Measurements from ENCODE around the gene PPP1R12C.

Gene PPP1R12C

DNA sequence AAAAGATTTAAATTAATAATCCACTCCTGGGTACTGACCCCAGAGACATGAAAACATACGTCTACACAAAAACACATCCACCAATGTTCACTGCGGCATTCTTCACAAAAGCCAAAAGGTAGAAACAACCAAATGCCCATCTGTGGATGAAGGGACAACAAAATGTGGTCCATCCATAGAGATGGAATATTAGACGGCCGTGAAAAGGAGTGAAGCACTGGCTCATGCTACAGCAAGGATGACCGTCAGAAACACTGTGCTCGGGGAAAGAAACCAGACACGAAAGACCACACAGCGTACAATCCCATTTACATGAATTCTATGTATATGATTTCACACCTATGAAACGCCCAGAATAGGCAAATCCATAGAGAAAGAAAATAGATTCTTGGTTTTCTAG, 60.6 kb downstream of the PPP1R12C start (continued):
- no peak for TF ChIP-seq ZNF565 (CRISPR knock-in tag; conservative IDR thresholded peaks at IDR 0.05; ENCODE audit: low read depth)
- TF ChIP-seq CREB5 (CRISPR knock-in tag; IDR thresholded peaks at IDR 0.05; ENCODE audit: low read depth), result no peak
- no peak for TF ChIP-seq BACH2 (CRISPR knock-in tag; IDR thresholded peaks at IDR 0.05; ENCODE audit: borderline replicate concordance)
- no peak for TF ChIP-seq ZNF8 (CRISPR knock-in tag; IDR thresholded peaks at IDR 0.05)
- TF ChIP-seq ESRRG (CRISPR knock-in tag; IDR thresholded peaks at IDR 0.05), result no peak
- no peak for TF ChIP-seq CSDC2 (CRISPR knock-in tag; IDR thresholded peaks at IDR 0.05)
- no peak for TF ChIP-seq RARB (CRISPR knock-in tag; IDR thresholded peaks at IDR 0.05)
- TF ChIP-seq ZNF70 (CRISPR knock-in tag; IDR thresholded peaks at IDR 0.05), result no peak
- TF ChIP-seq ZFP30 (CRISPR knock-in tag; IDR thresholded peaks at IDR 0.05), result no peak

DNA sequence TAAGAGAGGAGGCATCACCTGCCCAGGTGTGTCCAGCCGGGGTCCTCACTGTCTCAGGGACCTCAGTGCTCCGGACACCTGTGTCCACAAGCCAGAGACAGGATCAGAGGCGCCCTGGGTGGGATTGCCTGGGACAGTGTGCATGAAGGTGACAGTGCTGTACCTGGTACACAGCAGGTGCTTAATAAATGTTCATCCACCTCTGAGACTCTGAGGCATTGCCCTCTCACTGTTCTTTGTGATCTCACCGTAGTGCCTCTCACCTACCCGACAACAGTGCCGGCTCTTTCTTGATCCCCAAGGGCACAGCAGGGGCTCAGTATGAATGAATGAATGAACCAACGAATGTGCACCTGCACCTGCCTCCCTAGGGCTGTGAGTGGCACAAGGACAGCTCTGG, 63.7 kb downstream of the PPP1R12C start:
- no peak for ATAC-seq
- no peak for TF ChIP-seq ZNF8 (CRISPR knock-in tag; IDR thresholded peaks at IDR 0.05)
- TF ChIP-seq PATZ1 (CRISPR knock-in tag; IDR thresholded peaks at IDR 0.05; ENCODE audit: borderline replicate concordance), result no peak
- TF ChIP-seq ESRRG (CRISPR knock-in tag; IDR thresholded peaks at IDR 0.05), result no peak
- no peak for TF ChIP-seq GLIS3 (CRISPR knock-in tag; IDR thresholded peaks at IDR 0.05)
- no peak for TF ChIP-seq BACH2 (CRISPR knock-in tag; IDR thresholded peaks at IDR 0.05; ENCODE audit: borderline replicate concordance)
- no peak for TF ChIP-seq ZC3H10 (CRISPR knock-in tag; IDR thresholded peaks at IDR 0.05)

- TF ChIP-seq CREB5 (CRISPR knock-in tag; IDR thresholded peaks at IDR 0.05; ENCODE audit: low read depth), result no peak
- TF ChIP-seq TCF4 (CRISPR knock-in tag; IDR thresholded peaks at IDR 0.05; ENCODE audit: borderline replicate concordance), result no peak
- no peak for TF ChIP-seq ARNTL (CRISPR knock-in tag; IDR thresholded peaks at IDR 0.05; ENCODE audit: borderline replicate concordance, low read depth)
- TF ChIP-seq PATZ1 (CRISPR knock-in tag; IDR thresholded peaks at IDR 0.05; ENCODE audit: borderline replicate concordance), result no peak
- no peak for ATAC-seq
These were observed 66.5 kb downstream of the PPP1R12C start for GRCh38 chr19:55050749-55051532.

DNA sequence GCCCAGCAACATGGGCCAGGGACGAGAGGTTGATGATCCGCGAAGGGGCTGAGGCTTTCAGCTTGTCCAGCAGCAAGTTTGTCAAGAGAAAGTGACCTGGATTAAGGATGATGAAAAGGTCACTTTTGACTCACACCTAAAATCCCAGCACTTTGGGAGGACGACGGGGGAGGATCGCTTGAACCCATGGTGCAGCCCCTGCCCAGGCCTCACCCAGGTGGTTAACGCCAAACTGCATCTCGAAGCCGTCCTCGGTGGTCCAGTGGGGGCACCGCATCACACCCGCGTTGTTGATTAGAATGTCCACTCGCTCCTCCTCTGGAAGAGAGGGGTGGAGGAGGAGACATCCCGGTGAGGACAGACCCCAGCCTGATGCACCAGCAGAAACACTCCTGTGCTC, 69.0 kb downstream of the PPP1R12C start:
- ATAC-seq, result no peak

GRCh38 chr19:55047951-55048350, 69.5 kb downstream of the PPP1R12C start:
- TF ChIP-seq RARB (CRISPR knock-in tag; IDR thresholded peaks at IDR 0.05) (no peak), ESRRG (CRISPR knock-in tag; IDR thresholded peaks at IDR 0.05) (no peak), GLIS3 (CRISPR knock-in tag; IDR thresholded peaks at IDR 0.05) (no peak), CSDC2 (CRISPR knock-in tag; IDR thresholded peaks at IDR 0.05) (no peak), ZNF565 (CRISPR knock-in tag; conservative IDR thresholded peaks at IDR 0.05; ENCODE audit: low read depth) (no peak), BACH2 (CRISPR knock-in tag; IDR thresholded peaks at IDR 0.05; ENCODE audit: borderline replicate concordance) (no peak), SNAI2 (CRISPR knock-in tag; IDR thresholded peaks at IDR 0.05) (no peak), ZC3H10 (CRISPR knock-in tag; IDR thresholded peaks at IDR 0.05) (no peak), OSR1 (CRISPR knock-in tag; IDR thresholded peaks at IDR 0.05) (no peak), TCF4 (CRISPR knock-in tag; IDR thresholded peaks at IDR 0.05; ENCODE audit: borderline replicate concordance) (no peak), TOX (CRISPR knock-in tag; IDR thresholded peaks at IDR 0.05; ENCODE audit: borderline replicate concordance) (no peak), ZFP30 (CRISPR knock-in tag; IDR thresholded peaks at IDR 0.05) (no peak), ZNF8 (CRISPR knock-in tag; IDR thresholded peaks at IDR 0.05) (no peak), PATZ1 (CRISPR knock-in tag; IDR thresholded peaks at IDR 0.05; ENCODE audit: borderline replicate concordance) (no peak), ARNTL (CRISPR knock-in tag; IDR thresholded peaks at IDR 0.05; ENCODE audit: borderline replicate concordance, low read depth) (no peak), ZNF70 (CRISPR knock-in tag; IDR thresholded peaks at IDR 0.05) (no peak), CREB5 (CRISPR knock-in tag; IDR thresholded peaks at IDR 0.05; ENCODE audit: low read depth) (no peak)
- TF ChIP-seq, protein P1, sequence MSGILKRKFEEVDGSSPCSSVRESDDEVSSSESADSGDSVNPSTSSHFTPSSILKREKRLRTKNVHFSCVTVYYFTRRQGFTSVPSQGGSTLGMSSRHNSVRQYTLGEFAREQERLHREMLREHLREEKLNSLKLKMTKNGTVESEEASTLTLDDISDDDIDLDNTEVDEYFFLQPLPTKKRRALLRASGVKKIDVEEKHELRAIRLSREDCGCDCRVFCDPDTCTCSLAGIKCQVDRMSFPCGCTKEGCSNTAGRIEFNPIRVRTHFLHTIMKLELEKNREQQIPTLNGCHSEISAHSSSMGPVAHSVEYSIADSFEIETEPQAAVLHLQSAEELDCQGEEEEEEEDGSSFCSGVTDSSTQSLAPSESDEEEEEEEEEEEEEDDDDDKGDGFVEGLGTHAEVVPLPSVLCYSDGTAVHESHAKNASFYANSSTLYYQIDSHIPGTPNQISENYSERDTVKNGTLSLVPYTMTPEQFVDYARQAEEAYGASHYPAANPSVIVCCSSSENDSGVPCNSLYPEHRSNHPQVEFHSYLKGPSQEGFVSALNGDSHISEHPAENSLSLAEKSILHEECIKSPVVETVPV (CRISPR knock-in tag; IDR thresholded peaks at IDR 0.05), result no peak
- ATAC-seq, result no peak

More for the DNA sequence above, 69.0 kb downstream of the PPP1R12C start:
- TF ChIP-seq ZNF565 (CRISPR knock-in tag; conservative IDR thresholded peaks at IDR 0.05; ENCODE audit: low read depth) (no peak), ARNTL (CRISPR knock-in tag; IDR thresholded peaks at IDR 0.05; ENCODE audit: borderline replicate concordance, low read depth) (no peak), GLIS3 (CRISPR knock-in tag; IDR thresholded peaks at IDR 0.05) (no peak), ZNF8 (CRISPR knock-in tag; IDR thresholded peaks at IDR 0.05) (no peak), TOX (CRISPR knock-in tag; IDR thresholded peaks at IDR 0.05; ENCODE audit: borderline replicate concordance) (no peak), TCF4 (CRISPR knock-in tag; IDR thresholded peaks at IDR 0.05; ENCODE audit: borderline replicate concordance) (no peak), ZNF70 (CRISPR knock-in tag; IDR thresholded peaks at IDR 0.05) (no peak), ISL1 (CRISPR knock-in tag; IDR thresholded peaks at IDR 0.05) (no peak)
